ENCODE data around the gene CHMP3.
A peak's percentile ranks its signal among the peaks of the same experiment; 100 is the strongest.
"Not testable (repeated sequence)": the region's sequence is repeated elsewhere in the genome, so short reads cannot be mapped to it uniquely, and the experiment has no call there.

Gene CHMP3

DNA sequence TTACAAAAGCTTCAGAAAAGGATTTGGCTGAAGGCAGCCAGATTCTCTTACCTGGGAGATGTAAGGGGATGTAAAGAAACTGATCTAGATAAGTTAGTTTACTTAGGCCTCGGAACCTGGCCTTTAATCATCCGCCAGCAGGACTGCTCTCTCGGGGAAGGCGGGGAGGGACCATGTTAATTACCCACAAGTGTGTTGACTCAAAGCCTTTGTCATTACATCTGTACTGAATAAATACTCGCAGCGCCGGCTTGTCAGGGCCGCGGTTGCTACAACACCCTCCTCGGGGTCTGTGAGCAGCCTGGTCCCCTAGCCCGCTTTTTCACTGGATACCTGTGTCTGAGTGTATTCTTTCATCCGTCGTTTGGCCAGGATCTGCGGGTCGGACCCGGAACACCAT lies 6.7 kb downstream of the CHMP3 start:
- Histone ChIP-seq H3K4me2 (ENCODE audit: insufficient read depth, low read length) (no peak overlapping the region), H3K27ac (ENCODE audit: low read length) (no peak overlapping the region), H3K4me3 (ENCODE audit: low read depth in 1 of 2, low read length in 2 of 2) (no peak overlapping the region), H3K27me3 (ENCODE audit: insufficient read depth, low read length, poor library complexity) (no peaks in the 10 kb centered on the region), H2AFZ (ENCODE audit: low read depth, low read length) (no peak overlapping the region), H3K9me3 (ENCODE audit: insufficient read depth, low read length, severe bottlenecking) (peaks cover 10% of the 10 kb centered on the region), H3K4me1 (ENCODE audit: insufficient read depth, low read length) (peaks cover 9% of the 10 kb centered on the region), H3K79me2 (ENCODE audit: insufficient read depth, low read length) (peaks cover 84% of the 10 kb centered on the region), H4K20me1 (ENCODE audit: insufficient read depth, low read length) (no peaks in the 10 kb centered on the region; the same call in 1 of the 2 replicates), H3K9ac (ENCODE audit: low read depth, low read length) (no peak overlapping the region), H3K36me3 (ENCODE audit: insufficient read depth, low read length) (peaks cover 7% of the 10 kb centered on the region; the same call in 1 of the 2 replicates)
- ATAC-seq (ENCODE audit: insufficient read depth, low read depth): no peak
- no peak for DNase-seq
- TF ChIP-seq EZH2 (IDR thresholded peaks at IDR 0.05; ENCODE audit: borderline replicate concordance, low read depth, low read length, severe bottlenecking): no peak
- no peak for TF ChIP-seq CTCF (IDR thresholded peaks at IDR 0.05; ENCODE audit: borderline replicate concordance, extremely low read depth, low read length, poor library complexity, severe bottlenecking)

DNA sequence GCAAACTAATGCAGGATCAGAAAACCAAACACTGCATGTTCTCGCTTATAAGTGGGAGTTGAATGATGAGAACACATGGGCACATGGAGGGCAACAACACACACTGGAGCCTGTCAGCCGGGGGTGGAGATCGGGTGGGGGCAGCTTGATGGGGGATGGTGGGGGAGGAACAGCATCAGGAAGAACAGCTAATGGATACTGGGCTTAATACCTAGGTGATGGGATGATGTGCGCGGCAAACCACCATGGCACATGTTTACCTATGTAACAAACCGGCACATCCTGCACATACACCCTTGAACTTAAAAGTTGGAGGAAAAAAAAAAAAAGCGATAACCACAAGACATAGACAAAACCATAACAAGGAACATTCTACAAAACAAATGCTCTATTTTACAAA lies 10.4 kb downstream of the CHMP3 start:
- H3K4me2 ChIP-seq (ENCODE audit: insufficient read depth, low read length): no peak overlapping the region
- H3K9me3 ChIP-seq (ENCODE audit: insufficient read depth, low read length, severe bottlenecking): peaks cover 37% of the 10 kb centered on the region
- TF ChIP-seq EZH2 (IDR thresholded peaks at IDR 0.05; ENCODE audit: borderline replicate concordance, low read depth, low read length, severe bottlenecking) (no peak), CTCF (IDR thresholded peaks at IDR 0.05; ENCODE audit: borderline replicate concordance, extremely low read depth, low read length, poor library complexity, severe bottlenecking) (no peak)
- DNase-seq (no peak), ATAC-seq (ENCODE audit: insufficient read depth, low read depth) (no peak)
- H4K20me1 ChIP-seq (ENCODE audit: insufficient read depth, low read length): no peaks in the 10 kb centered on the region; the same call in 1 of the 2 replicates
- peaks cover 60% of the 10 kb centered on the region for H3K79me2 ChIP-seq (ENCODE audit: insufficient read depth, low read length)
- H2AFZ ChIP-seq (ENCODE audit: low read depth, low read length): no peak overlapping the region
- H3K9ac ChIP-seq (ENCODE audit: low read depth, low read length): no peak overlapping the region
- H3K4me3 ChIP-seq (ENCODE audit: low read depth in 1 of 2, low read length in 2 of 2): no peak overlapping the region
- no peaks in the 10 kb centered on the region for H3K27me3 ChIP-seq (ENCODE audit: insufficient read depth, low read length, poor library complexity)
- peaks cover 9% of the 10 kb centered on the region for H3K36me3 ChIP-seq (ENCODE audit: insufficient read depth, low read length)
- no peaks in the 10 kb centered on the region for H3K4me1 ChIP-seq (ENCODE audit: insufficient read depth, low read length)
- H3K27ac ChIP-seq (ENCODE audit: low read length): no peak overlapping the region

GRCh38 chr2:86549963-86550725 lies 13.1 kb downstream of the CHMP3 start:
- peak; percentile 25 for DNase-seq
- not testable (repeated sequence) for H3K4me2 ChIP-seq (ENCODE audit: insufficient read depth, low read length); H3K27me3 ChIP-seq (ENCODE audit: insufficient read depth, low read length, poor library complexity); H4K20me1 ChIP-seq (ENCODE audit: insufficient read depth, low read length); H3K27ac ChIP-seq (ENCODE audit: low read length); H3K4me1 ChIP-seq (ENCODE audit: insufficient read depth, low read length); ATAC-seq (ENCODE audit: insufficient read depth, low read depth); H2AFZ ChIP-seq (ENCODE audit: low read depth, low read length); H3K9ac ChIP-seq (ENCODE audit: low read depth, low read length); H3K4me3 ChIP-seq (ENCODE audit: low read depth in 1 of 2, low read length in 2 of 2)
- peaks cover 21% of the 10 kb centered on the region for H3K36me3 ChIP-seq (ENCODE audit: insufficient read depth, low read length)
- H3K79me2 ChIP-seq (ENCODE audit: insufficient read depth, low read length): peaks cover 35% of the 10 kb centered on the region
- H3K9me3 ChIP-seq (ENCODE audit: insufficient read depth, low read length, severe bottlenecking): peaks cover 57% of the 10 kb centered on the region

DNA sequence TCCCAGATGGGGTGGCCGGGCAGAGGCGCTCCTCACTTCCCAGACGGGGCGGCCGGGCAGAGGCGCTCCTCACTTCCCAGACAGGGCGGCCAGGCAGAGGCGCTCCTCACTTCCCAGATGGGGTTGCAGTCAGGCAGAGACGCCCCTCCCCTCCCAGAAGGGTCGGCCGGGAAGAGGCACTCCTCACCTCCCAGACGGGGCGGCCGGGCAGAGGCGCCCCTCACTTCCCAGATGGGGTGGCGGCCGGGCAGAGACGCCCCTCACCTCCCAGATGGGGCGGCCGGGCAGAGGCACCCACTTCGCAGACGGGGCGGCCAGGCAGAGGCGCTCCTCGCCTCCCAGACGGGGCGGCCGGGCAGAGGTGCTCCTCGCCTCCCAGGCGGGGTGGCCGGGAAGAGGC lies 13.8 kb downstream of the CHMP3 start:
- H3K27ac ChIP-seq (ENCODE audit: low read length); H3K4me3 ChIP-seq (ENCODE audit: low read depth in 1 of 2, low read length in 2 of 2); H3K27me3 ChIP-seq (ENCODE audit: insufficient read depth, low read length, poor library complexity); ATAC-seq (ENCODE audit: insufficient read depth, low read depth); H3K9ac ChIP-seq (ENCODE audit: low read depth, low read length); H2AFZ ChIP-seq (ENCODE audit: low read depth, low read length); H3K4me2 ChIP-seq (ENCODE audit: insufficient read depth, low read length); H3K4me1 ChIP-seq (ENCODE audit: insufficient read depth, low read length); DNase-seq; H4K20me1 ChIP-seq (ENCODE audit: insufficient read depth, low read length): not testable (repeated sequence)
- peaks cover 57% of the 10 kb centered on the region for H3K9me3 ChIP-seq (ENCODE audit: insufficient read depth, low read length, severe bottlenecking)
- peaks cover 21% of the 10 kb centered on the region for H3K36me3 ChIP-seq (ENCODE audit: insufficient read depth, low read length)
- peaks cover 32% of the 10 kb centered on the region for H3K79me2 ChIP-seq (ENCODE audit: insufficient read depth, low read length)

GRCh38 chr2:86548913-86549396 lies 14.3 kb downstream of the CHMP3 start:
- not testable (repeated sequence) for H4K20me1 ChIP-seq (ENCODE audit: insufficient read depth, low read length)

DNA sequence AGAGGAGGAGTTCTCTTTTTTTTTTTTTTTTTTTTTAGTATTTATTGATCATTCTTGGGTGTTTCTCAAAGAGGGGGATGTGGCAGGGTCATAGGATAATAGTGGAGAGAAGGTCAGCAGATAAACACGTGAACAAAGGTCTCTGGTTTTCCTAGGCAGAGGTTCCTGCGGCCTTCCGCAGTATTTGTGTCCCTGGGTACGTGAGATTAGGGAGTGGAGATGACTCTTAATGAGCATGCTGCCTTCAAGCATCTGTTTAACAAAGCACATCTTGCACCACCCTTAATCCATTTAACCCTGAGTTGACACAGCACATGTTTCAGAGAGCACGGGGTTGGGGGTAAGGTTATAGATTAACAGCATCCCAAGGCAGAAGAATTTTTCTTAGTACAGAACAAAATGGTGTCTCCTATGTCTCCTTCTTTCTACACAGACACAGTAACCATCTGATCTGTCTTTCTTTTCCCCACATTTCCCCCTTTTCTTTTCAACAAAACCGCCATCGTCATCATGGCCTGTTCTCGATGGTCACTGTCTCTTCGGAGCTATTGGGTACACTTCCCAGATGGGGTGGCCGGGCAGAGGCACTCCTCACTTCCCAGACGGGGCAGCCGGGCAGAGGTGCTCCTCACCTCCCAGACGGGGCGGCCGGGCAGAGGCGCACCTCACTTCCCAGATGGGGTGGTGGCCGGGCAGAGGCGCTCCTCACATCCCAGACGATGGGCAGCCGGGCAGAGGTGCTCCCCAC lies 14.9 kb downstream of the CHMP3 start:
- not testable (repeated sequence) for H4K20me1 ChIP-seq (ENCODE audit: insufficient read depth, low read length); H3K27ac ChIP-seq (ENCODE audit: low read length); H3K9ac ChIP-seq (ENCODE audit: low read depth, low read length); H3K4me1 ChIP-seq (ENCODE audit: insufficient read depth, low read length); H2AFZ ChIP-seq (ENCODE audit: low read depth, low read length); H3K4me3 ChIP-seq (ENCODE audit: low read depth in 1 of 2, low read length in 2 of 2); ATAC-seq (ENCODE audit: insufficient read depth, low read depth); H3K27me3 ChIP-seq (ENCODE audit: insufficient read depth, low read length, poor library complexity); H3K4me2 ChIP-seq (ENCODE audit: insufficient read depth, low read length); DNase-seq
- Histone ChIP-seq H3K36me3 (ENCODE audit: insufficient read depth, low read length) (peaks cover 21% of the 10 kb centered on the region), H3K79me2 (ENCODE audit: insufficient read depth, low read length) (peaks cover 25% of the 10 kb centered on the region), H3K9me3 (ENCODE audit: insufficient read depth, low read length, severe bottlenecking) (peaks cover 58% of the 10 kb centered on the region)

More at GRCh38 chr2:86548913-86549396, 14.3 kb downstream of the CHMP3 start:
- Histone ChIP-seq H3K79me2 (ENCODE audit: insufficient read depth, low read length) (peaks cover 31% of the 10 kb centered on the region), H3K36me3 (ENCODE audit: insufficient read depth, low read length) (peaks cover 21% of the 10 kb centered on the region), H3K9me3 (ENCODE audit: insufficient read depth, low read length, severe bottlenecking) (peaks cover 57% of the 10 kb centered on the region)
- not testable (repeated sequence) for H3K4me3 ChIP-seq (ENCODE audit: low read depth in 1 of 2, low read length in 2 of 2); DNase-seq; H3K4me2 ChIP-seq (ENCODE audit: insufficient read depth, low read length); H3K9ac ChIP-seq (ENCODE audit: low read depth, low read length); H2AFZ ChIP-seq (ENCODE audit: low read depth, low read length); H3K27me3 ChIP-seq (ENCODE audit: insufficient read depth, low read length, poor library complexity); H3K4me1 ChIP-seq (ENCODE audit: insufficient read depth, low read length); H3K27ac ChIP-seq (ENCODE audit: low read length); ATAC-seq (ENCODE audit: insufficient read depth, low read depth)
